Measurements from ENCODE around the gene REEP6. TPM values are rescaled to one million over a fixed set of nuclear protein-coding genes. Genes with fewer than 3 reads are reported as not detected.

REEP6 gene
- total RNA-seq: 1.1 and 1.7 TPM in 2 replicates

DNA sequence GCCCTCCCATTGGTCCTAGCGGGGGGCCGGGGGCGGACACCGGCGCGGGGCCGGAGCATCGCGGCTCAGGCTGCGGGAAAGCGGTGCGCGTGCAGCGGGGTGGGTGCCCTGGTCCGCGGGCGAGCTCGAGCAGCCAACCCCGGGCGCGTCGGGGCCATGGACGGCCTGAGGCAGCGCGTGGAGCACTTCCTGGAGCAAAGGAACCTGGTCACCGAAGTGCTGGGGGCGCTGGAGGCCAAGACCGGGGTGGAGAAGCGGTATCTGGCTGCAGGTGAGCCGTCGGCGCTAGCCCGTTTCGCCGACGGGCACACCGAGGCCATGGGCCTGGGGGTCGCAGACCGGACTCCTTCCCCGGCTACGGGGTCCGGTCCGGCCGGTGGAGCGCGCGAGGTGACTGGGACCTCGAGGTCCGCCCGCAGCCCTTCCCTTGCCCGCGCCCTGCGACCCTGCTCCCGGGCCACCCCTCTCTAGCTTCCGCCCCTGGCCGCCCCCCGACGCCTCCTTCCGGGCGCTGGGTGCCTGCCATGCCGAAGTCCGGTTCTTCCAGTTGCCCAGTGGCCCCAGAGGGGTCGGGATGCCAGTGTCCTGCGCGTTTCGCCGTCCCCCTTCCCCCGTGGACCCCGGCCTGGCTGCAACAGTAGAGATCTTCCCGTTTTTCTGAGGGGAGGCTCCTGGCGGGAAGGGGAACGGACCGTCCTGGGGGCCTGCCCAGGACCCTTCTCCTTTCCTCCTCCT, at the start of gene REEP6:
TSS of gene REEP6 (plus strand) at position 68 of the 735 bp plus-strand sequence. CDS start at position 157, 89 bp downstream.
- intact Hi-C loops (cut with micrococcal nuclease): loop anchor here (2.0 kb wide), 1 partner anchor 18 kb away; no protein-coding TSS in a partner anchor
- H3K27me3 Mint-ChIP-seq: peaks cover 8% of the 10 kb centered on the region
- H3K27ac Mint-ChIP-seq: peak within 1 kb of the TSS; percentile 85
- peaks cover 6% of the 10 kb centered on the region for H3K4me1 Mint-ChIP-seq
- no peaks in the 10 kb centered on the region for H3K36me3 Mint-ChIP-seq (ENCODE audit: low read depth)
- no peak for DNase-seq
- no peaks in the 10 kb centered on the region for H3K9me3 Mint-ChIP-seq
- H3K4me3 Mint-ChIP-seq: peak within 1 kb of the TSS; percentile 90

DNA sequence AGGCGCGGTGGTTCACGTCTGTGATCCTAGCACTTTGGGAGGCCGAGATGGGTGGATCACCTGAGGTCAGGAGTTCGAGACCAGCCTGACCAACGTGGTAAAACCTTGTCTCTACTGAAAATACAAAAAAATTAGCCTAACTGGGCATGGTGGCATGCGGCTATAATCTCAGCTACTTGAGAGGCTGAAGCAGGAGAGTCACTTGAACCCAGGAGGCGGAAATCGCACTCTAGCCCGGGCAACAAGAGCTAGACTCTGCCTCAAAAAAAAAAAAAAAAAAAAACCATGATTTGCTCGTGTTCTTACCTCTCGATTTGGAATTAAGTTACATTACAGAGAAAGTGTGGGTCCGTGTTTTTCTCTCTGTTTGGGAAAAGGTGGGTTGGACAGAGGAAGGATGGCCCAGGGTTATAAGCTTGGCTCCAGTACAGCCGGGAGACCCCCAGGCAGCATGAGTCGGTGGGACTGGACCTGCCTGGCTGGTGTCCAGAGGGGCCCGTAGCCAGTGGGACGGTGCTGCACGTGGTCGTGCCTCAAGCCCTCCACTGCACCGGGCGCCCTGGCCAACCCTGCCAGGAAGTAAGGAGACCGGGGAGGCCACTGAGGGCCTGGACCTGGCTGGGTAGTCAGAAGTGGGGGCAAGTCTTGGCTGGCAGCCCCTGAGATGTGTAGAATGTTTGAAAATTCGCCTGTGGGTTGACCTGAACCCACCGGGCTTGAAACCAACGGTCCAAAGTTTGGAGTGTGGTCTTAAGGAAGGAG, 49.1 kb upstream of the REEP6 start:
- intact Hi-C loops (cut with micrococcal nuclease): no loop called here

DNA sequence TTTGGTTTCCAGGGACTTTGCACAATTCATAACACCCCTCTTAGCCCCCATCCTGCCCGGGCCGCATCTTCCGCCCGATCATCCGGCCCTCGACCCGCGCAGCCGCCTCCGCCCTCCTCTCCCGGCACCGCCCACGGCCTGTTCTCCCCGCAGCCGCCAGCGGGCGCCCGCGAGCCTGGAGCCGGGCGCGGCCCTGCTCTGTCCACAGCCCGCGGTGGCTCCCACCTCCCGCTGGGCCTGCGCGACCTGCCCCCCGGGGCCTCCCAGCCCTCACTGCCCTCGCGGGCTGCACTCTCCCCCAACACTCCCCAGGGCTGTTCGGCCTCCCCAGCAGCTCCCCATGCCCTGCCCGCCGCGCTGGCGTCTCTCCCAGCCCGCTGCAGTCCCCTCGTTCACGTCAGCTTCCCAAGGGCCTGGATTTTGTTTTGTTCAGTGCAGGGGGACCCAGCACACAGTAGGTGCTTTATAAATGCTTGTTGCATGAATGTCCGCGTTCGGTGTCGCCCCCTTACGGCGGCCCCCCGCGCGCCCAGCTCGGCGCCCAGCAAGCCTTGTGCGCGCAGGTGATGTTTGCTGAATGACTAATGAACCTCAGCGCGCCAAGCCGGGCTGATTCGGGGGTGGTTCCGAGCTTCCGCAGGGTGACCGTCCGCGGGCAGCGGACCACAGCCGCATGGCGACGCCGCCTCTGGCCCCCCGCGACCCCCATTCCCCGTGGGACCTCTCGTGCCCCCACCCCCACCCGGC, 45.6 kb upstream of the REEP6 start:
- Mint-ChIP-seq H3K4me3 (peak overlapping the region; percentile 78), H3K36me3 (ENCODE audit: low read depth) (peaks cover 24% of the 10 kb centered on the region), H3K27ac (no peak overlapping the region), H3K27me3 (peaks cover 26% of the 10 kb centered on the region), H3K9me3 (no peaks in the 10 kb centered on the region), H3K4me1 (peaks cover 10% of the 10 kb centered on the region)
- DNase-seq: peak; percentile 96
- intact Hi-C loops (cut with micrococcal nuclease): loop anchor here (2.0 to 5.0 kb wide), 2 partner anchors 25 to 67 kb away; partner anchors contain the start of gene ADAMTSL5

More for the DNA sequence above, 49.1 kb upstream of the REEP6 start:
- Mint-ChIP-seq H3K4me3 (peak overlapping the region; percentile 34), H3K36me3 (ENCODE audit: low read depth) (peaks cover 43% of the 10 kb centered on the region), H3K4me1 (peaks cover 21% of the 10 kb centered on the region), H3K27me3 (peaks cover 4% of the 10 kb centered on the region), H3K27ac (no peak overlapping the region), H3K9me3 (no peaks in the 10 kb centered on the region)
- no peak for DNase-seq

DNA sequence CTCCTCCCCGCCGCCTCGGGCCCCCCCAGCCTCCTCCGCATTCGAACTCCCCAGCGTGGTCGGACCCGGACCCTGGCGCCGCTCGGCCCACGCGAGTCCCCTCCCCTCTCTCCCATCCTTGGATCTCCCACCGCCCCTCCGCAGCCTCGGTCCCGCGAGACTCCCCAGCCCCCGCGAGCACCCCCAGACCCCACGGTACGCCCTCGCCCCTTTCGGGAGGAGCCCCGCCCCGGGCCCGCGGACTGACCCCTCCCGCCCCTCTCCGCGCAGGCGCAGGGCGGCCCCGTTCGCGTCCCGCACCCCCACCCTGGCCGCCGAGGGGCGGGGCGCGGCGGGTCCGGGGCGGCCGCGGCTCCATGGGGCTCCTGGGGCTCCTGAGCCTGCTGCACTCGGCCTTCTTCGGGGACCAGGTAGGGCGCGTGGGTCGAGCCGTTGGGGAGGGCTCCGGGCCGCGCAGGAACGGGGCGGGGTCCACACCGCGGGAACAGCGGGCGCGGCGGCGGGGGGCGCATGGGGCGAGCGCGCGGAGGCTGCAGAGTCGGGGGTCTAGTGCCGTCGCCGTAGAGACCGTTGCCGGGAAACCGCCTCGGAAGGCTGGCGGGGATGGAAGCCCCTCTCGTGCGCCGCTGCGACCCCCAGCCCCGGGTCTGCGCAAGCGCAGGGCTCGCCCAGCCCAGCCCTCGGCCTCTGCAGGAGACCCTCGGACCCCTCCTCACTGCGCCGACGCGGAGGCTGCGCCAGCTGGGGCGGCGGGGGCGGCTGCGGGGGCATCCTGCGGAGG, 44.9 kb upstream of the REEP6 start:
- no peak overlapping the region for H3K4me3 Mint-ChIP-seq
- intact Hi-C loops (cut with micrococcal nuclease): loop anchor here (2.0 to 5.0 kb wide), 2 partner anchors 25 to 66 kb away; partner anchors contain the start of gene ADAMTSL5
- peaks cover 8% of the 10 kb centered on the region for H3K4me1 Mint-ChIP-seq
- H3K27ac Mint-ChIP-seq: no peak overlapping the region
- no peak for DNase-seq
- peaks cover 17% of the 10 kb centered on the region for H3K36me3 Mint-ChIP-seq (ENCODE audit: low read depth)
- no peaks in the 10 kb centered on the region for H3K9me3 Mint-ChIP-seq
- H3K27me3 Mint-ChIP-seq: peaks cover 33% of the 10 kb centered on the region

DNA sequence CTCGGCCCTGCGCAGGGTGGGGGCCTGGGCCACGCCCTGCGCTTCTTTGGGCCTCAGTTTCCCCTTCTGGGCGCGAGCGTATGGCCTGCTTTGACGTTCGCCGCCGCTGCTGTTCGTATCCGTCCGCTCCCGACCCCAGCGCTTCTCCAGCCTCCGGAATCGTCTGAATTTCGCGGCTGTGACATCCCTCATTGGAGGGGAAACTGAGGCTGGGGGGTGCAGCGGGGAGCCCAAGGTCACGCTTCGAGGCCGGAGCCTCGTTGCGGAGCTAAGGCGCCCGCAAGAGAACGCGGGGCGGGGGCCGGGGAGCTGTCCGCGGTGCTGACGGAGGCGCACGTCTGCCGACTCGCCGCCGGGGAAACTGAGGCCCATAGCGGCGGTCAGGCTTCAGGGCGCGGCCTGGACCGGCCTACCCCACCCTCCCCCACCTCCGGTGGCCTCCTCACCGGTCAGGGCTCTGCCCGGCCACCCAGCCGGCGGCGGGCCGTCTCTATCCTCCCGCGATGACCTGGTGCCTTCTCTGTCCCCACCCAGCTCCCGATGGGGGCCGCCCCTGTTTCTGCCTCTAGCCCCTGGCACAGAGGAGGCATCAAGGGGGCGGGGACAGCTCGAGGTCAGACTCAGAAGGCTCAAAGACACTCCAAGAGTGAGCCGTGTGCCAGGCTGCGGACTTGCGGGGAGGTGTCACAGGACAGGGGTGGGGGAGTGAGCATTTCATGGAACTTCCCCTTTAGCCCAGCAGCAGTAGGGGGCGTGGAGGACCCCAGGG, 44.1 kb upstream of the REEP6 start:
- Mint-ChIP-seq H3K36me3 (ENCODE audit: low read depth) (peaks cover 10% of the 10 kb centered on the region), H3K27me3 (peaks cover 38% of the 10 kb centered on the region), H3K4me1 (peaks cover 8% of the 10 kb centered on the region), H3K27ac (no peak overlapping the region), H3K4me3 (peak overlapping the region; percentile 35), H3K9me3 (no peaks in the 10 kb centered on the region)
- peak; percentile 81 for DNase-seq
- intact Hi-C loops (cut with micrococcal nuclease): loop anchor here (5.0 kb wide), 1 partner anchor 65 kb away; the partner anchor contains the start of gene ADAMTSL5

DNA sequence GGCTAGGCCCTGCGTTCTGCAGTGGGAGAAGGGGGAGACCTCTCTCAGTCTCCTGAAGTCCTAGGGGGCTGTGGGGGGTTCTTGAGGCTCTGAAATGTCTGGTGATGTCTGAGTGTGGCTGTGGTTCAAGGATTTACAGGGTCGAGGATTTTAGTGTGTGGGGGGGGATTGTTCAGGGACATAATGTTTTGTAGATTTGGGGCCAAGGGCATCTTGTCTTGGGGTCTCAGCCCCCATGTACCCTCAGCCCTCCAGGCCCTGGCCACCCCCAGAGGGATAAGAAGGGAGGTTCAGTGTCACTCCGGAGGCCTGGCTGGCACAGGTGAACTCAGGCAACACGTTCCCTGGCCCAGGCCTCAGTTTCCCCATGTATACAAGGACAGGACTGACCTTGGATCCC, 43.5 kb upstream of the REEP6 start:
- Mint-ChIP-seq H3K4me3 (no peak overlapping the region), H3K9me3 (no peaks in the 10 kb centered on the region), H3K27me3 (peaks cover 41% of the 10 kb centered on the region), H3K27ac (no peak overlapping the region), H3K36me3 (ENCODE audit: low read depth) (peaks cover 3% of the 10 kb centered on the region), H3K4me1 (peaks cover 8% of the 10 kb centered on the region)
- intact Hi-C loops (cut with micrococcal nuclease): loop anchor here (5.0 kb wide), 1 partner anchor 65 kb away; the partner anchor contains the start of gene ADAMTSL5
- DNase-seq: no peak

DNA sequence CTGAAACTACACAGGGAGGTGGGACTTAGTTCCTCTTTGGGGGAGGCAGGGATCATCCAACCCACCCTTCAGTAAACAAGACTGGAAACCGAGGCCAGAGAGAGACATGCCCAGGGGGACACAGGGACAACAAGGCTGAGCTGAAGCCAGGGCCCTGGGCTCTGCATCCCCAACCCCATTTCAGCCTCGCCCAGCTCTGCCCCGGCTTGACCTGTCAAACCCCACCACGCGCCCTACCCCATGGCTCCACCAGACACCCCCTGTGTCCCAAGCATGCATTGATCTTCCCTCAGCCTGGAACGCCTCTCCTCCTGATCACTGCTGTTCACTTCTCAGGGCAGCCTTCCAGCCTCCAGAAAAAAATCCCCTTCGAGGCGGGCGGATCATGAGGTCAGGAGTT, 43.0 kb upstream of the REEP6 start:
- H3K4me1 Mint-ChIP-seq: peaks cover 6% of the 10 kb centered on the region
- intact Hi-C loops (cut with micrococcal nuclease): loop anchor here (5.0 kb wide), 1 partner anchor 64 kb away; the partner anchor contains the start of gene ADAMTSL5
- H3K36me3 Mint-ChIP-seq (ENCODE audit: low read depth): no peaks in the 10 kb centered on the region
- H3K27me3 Mint-ChIP-seq: peaks cover 45% of the 10 kb centered on the region
- H3K4me3 Mint-ChIP-seq: no peak overlapping the region
- H3K9me3 Mint-ChIP-seq: no peaks in the 10 kb centered on the region
- H3K27ac Mint-ChIP-seq: no peak overlapping the region
- DNase-seq: no peak

DNA sequence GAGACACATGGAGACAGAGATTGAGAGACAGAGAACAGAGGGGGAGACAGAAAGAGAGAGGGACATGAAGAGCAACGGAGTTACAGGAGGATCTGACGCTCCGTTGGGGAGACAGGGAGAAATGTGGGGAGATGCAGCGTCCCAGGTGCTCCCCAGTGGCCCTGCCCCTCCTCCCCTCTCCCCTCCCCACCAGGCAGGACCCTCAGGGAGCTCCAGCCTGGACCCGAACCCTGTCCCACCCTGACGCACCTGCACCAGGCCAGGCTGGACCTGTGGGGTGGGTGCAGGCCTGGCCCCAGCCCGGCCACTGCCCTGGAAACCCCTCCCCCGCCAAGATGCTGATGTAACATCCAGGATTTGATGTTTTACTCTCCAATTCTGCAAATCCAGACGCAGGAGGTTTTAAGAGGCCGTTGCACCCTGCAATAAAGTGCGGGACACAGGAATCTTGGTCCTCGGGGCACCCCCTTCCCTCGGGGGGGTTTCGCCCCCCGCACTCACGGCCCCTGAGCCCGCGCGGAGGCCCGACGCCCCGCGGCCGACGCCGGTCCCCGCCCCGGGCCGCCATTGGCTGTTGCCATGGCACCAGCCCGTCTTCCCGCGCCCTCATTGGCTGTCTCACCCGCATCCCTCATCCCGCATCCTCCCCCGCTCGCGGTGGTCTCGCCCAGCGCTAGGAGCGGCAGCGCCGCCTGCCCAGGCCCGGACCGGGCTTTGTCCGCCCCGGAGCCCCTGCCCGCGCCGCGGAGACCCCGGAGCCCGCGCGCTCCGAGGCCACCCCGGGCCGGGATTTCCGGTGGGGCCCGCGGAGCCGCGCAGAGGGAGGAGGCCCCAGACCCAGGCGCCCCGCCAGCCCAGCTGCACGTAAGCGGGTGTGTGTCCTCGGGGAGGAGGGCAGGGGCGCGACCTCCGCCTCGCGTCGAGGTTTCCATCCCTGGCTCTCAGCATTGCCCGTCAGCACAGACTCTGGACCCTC, 41.2 kb upstream of the REEP6 start, which contains the start of gene APC2:
TSS of gene APC2 (plus strand) at position 655 of the 976 bp plus-strand sequence. CDS start 2,881 bp downstream, outside the sequence.
- DNase-seq: peak; percentile 83
- Mint-ChIP-seq H3K4me3 (peak within 1 kb of the TSS; percentile 40), H3K4me1 (peaks cover 3% of the 10 kb centered on the region), H3K27ac (no peak within 1 kb of the TSS), H3K27me3 (peaks cover 51% of the 10 kb centered on the region), H3K36me3 (ENCODE audit: low read depth) (no peaks in the 10 kb centered on the region), H3K9me3 (no peaks in the 10 kb centered on the region)
- intact Hi-C loops (cut with micrococcal nuclease): loop anchor here (5.0 kb wide), 1 partner anchor 63 kb away; the partner anchor contains the start of gene ADAMTSL5

DNA sequence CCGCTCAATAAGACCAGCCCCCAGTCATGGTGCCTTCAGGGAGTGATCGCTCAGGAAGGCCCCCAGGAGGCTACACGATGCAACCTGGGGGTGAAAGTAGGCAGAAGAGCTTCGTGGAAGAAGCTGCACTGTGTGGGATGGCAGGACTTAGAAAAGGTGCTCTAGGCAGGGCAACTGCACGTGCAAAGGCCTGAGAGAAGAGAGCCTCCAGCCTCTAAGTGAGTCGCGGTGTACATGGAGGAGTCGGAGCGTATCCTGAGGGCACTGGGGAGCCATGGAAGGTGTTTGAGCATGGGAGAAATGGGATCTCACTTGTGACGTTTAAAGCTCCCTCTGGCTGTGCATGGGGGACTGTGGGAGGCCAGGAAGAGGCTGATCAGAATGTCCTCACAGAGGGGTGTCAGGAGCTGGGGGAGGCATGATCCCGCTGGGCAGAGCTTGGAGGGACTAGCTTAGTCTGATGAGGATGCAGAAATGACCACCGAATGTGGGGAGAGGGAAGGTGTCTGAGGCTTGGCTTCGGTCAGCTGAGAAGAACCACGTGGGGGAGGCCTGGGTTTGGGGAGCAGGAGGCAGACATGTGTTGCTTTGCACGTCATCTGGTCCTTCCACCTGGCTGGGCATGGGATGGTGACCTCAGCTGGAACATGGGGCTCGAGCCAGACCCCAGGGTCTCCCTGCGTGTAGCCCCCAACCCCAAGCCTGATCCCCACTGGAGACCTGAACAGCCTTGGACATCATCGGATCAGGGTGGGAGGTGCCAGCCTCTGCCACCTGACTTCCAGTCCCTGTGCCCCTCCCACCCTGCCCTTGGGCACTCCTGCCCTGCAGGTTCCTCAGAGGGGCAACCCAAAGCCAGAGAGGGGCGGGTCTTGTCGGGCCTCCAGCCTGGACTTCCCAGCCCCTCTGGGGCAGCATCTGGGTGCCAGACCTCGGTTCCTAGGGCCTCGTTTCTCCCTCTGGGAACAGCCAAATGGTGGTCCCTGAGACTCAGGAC, 39.9 kb upstream of the REEP6 start:
- peaks cover 9% of the 10 kb centered on the region for H3K4me1 Mint-ChIP-seq
- peaks cover 2% of the 10 kb centered on the region for H3K36me3 Mint-ChIP-seq (ENCODE audit: low read depth)
- no peak for DNase-seq
- peaks cover 59% of the 10 kb centered on the region for H3K27me3 Mint-ChIP-seq
- H3K27ac Mint-ChIP-seq: no peak overlapping the region
- intact Hi-C loops (cut with micrococcal nuclease): no loop called here
- no peak overlapping the region for H3K4me3 Mint-ChIP-seq
- H3K9me3 Mint-ChIP-seq: no peaks in the 10 kb centered on the region

DNA sequence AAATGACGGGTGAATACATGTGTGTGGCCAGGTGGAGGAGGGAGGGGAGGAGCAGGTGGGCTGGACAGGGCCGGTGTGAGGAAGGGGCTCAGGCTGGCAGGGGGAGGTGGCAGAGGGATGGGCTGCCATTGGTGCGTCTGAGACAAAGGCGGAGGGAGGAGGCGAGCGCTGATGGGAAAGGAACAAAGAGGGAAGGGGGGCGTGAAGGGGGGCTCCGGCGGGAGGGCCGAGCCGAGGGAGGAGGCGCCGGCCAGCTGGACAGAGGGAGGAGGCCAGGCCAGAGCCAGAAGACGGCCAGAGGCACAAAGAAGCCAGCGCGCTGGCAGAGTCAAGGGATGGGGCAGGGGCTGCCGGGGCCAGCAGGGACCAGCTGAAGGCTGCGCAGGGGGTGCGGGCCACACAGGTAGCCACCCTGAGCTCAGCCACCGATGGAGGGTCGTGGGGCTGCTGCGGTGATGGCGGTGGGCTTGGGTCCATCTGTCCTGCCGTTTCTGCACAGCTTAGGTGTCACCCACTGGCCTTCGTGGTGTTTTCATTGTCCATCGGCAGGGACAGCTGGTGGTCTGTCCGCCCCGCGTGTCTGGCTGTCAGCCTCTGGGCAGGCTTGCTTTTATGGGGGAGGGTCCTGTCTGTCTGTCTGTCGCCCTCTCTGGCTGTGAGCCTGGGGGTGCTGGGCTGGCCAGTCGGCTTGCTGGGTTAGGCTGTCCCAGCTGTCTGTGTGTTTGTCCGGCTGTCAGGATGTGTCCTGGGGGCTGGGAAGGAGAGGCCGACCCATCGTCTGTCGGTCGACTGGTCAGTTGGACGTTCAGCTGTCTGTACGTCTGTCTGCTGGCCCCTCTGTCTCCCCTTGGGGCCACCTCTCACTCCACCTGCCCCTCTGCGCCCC, 38.8 kb upstream of the REEP6 start:
- intact Hi-C loops (cut with micrococcal nuclease): no loop called here
- no peak overlapping the region for H3K27ac Mint-ChIP-seq

More for the DNA sequence above, 38.8 kb upstream of the REEP6 start:
- no peak for DNase-seq
- H3K4me1 Mint-ChIP-seq: peaks cover 9% of the 10 kb centered on the region
- H3K9me3 Mint-ChIP-seq: no peaks in the 10 kb centered on the region
- H3K27me3 Mint-ChIP-seq: peaks cover 56% of the 10 kb centered on the region
- peaks cover 2% of the 10 kb centered on the region for H3K36me3 Mint-ChIP-seq (ENCODE audit: low read depth)
- no peak overlapping the region for H3K4me3 Mint-ChIP-seq

All from activated CD4-positive, alpha-beta T cell treated with anti-CD3 and anti-CD28 coated beads, Interleukin-2, amount 10 ng/mL, durations not matched to agents 24 days and 14 days (primary cell).